ENCODE results near the gene CHRM5.

DNA sequence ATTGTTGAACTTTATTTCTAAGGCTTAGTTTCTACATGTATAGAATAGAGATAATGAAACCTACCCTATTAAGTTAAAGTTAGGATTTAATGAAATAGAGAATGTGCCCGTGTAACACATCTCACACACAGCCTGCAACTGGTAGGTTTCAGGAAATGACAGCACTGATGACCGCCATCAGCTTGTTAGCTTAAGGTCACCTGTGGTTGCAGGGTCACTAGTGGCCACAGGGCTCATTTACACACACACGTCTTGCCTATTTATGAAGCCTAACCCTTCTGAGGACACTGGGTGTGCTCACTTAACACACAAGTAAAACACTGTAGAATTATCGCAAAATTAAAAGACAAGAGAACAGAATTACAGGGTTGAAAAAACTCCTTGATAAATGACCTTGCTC lies 20.1 kb downstream of the CHRM5 start:
- no peak for TF ChIP-seq POLR2A (IDR thresholded peaks at IDR 0.05)
- TF ChIP-seq, protein P1, sequence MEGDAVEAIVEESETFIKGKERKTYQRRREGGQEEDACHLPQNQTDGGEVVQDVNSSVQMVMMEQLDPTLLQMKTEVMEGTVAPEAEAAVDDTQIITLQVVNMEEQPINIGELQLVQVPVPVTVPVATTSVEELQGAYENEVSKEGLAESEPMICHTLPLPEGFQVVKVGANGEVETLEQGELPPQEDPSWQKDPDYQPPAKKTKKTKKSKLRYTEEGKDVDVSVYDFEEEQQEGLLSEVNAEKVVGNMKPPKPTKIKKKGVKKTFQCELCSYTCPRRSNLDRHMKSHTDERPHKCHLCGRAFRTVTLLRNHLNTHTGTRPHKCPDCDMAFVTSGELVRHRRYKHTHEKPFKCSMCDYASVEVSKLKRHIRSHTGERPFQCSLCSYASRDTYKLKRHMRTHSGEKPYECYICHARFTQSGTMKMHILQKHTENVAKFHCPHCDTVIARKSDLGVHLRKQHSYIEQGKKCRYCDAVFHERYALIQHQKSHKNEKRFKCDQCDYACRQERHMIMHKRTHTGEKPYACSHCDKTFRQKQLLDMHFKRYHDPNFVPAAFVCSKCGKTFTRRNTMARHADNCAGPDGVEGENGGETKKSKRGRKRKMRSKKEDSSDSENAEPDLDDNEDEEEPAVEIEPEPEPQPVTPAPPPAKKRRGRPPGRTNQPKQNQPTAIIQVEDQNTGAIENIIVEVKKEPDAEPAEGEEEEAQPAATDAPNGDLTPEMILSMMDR (IDR thresholded peaks at IDR 0.05): no peak
